Heart right ventricle (tissue), 16 donors: ENCODE data around the gene TMEM63A. TPM values are rescaled to one million over a fixed set of nuclear protein-coding genes. Genes with fewer than 3 reads are reported as not detected.

Experiments used
- ATAC-seq, 8 donors: fragments of 200-7000 bp; cut with Tn5 transposase; one replicate each; pipeline ENCODE4 v1.9.1; 2020; ENCODE audit warnings: mild to moderate bottlenecking in 8 of 8, moderate library complexity in 8 of 8, moderate number of reproducible peaks in 1 of 8
- DNase-seq, 2 donors: peaks; one replicate each; pipeline ENCODE4 v3.0.0-alpha.2; 2020
- H3K27ac ChIP-seq, 10 donors: fragments of 200-600 bp; sonication (generic) in 2 of 10; one replicate each; pipeline versions ENCODE4 v1.5.0 to v1.8.0; 2020 to 2022; ENCODE audit warnings: mild to moderate bottlenecking in 3 of 10
- H3K27me3 ChIP-seq, 7 donors: fragments of 200-600 bp; one replicate each; pipeline ENCODE4 v1.8.0; 2021 to 2022; ENCODE audit warnings: mild to moderate bottlenecking in 2 of 7
- H3K36me3 ChIP-seq, 9 donors: fragments of 200-600 bp; sonication (generic) in 1 of 9; one replicate each; pipeline versions ENCODE4 v1.5.0 to v1.8.0; 2020 to 2022; ENCODE audit warnings: mild to moderate bottlenecking in 2 of 9
- H3K4me1 ChIP-seq, 9 donors: fragments of 200-600 bp; sonication (generic) in 1 of 9; one replicate each; pipeline versions ENCODE4 v1.5.0 to v1.8.0; 2020 to 2022; ENCODE audit warnings: mild to moderate bottlenecking in 4 of 9
- H3K4me3 ChIP-seq, 10 donors: fragments of 200-600 bp; sonication (generic) in 2 of 10; one replicate each; pipeline versions ENCODE4 v1.5.0 to v1.8.0; 2020 to 2022; ENCODE audit warnings: mild to moderate bottlenecking in 7 of 10, moderate library complexity in 2 of 10
- H3K9me3 ChIP-seq, 11 donors: fragments of 200-600 bp in 10 of 11; sonication (generic) in 2 of 11; one replicate each; pipeline versions ENCODE4 v1.5.0 to v1.8.0; 2013 to 2022; ENCODE audit warnings: mild to moderate bottlenecking in 2 of 11, control low read depth in 1 of 11, moderate library complexity in 1 of 11
- WGBS, 2 donors: extraction: QIAGEN DNeasy Blood & Tissue Kit; methylation state at CpG; one replicate each; pipeline ENCODE4 v1.1.7; 2013; ENCODE audit warnings: inconsistent platforms in 1 of 2; 5-methylcytosine and 5-hydroxymethylcytosine counted together
- intact Hi-C, 10 donors: fragments of 100-400 bp; cut with DNase I; formaldehyde crosslinking; loops; one replicate each; pipeline versions ENCODE4 v1.11.1 to v1.14.2; 2022
- polyA plus RNA-seq, 2 donors: library from polyadenylated mRNA; stranded (reverse); fragments of 200-250 nt; gene quantifications; one replicate each; pipeline ENCODE4 v1.2.3, GENCODE V29; 2013
- total RNA-seq, 10 donors: library from RNA; stranded (reverse); fragmentation: NEBNext Ultra II Directional in 3 of 10; extraction: Animal tissue kit (Norgen Biotek cat#: 25700) in 3 of 10; gene quantifications; one replicate each; pipeline versions ENCODE4 v1.2.1 to v1.2.4, GENCODE V29; 2021 to 2023
- TF ChIP-seq, protein P1 (sequence below), 9 donors: fragments of 200-600 bp; sonication (generic) in 2 of 9; IDR thresholded peaks; one replicate each; pipeline versions ENCODE4 v1.5.0 to v1.8.0; 2021 to 2022; ENCODE audit warnings: antibody characterized with exemption in 9 of 9, mild to moderate bottlenecking in 5 of 9, moderate library complexity in 1 of 9
- donor health status: Arrhythmogenic right ventricular cardiomyopathy.
- donor health status: ischemic (EF 13 %, LVEDD 7.1; RV severe dilation, severe dysfunction).
- donor health status: healthy with polysubstance abuse.
- donor health status: DM: no; HTN: yes; CAD: no.
- donor health status: DM: no; HTN: no; CAD: no.
- donor health status: ischemic (EF 25% LVEDD 6.9; RV normal size, moderate dysfunction).
- donor health status: ischemic (EF 25% LVEDD 5.7; RV mildly dilated, moderate dysfunction).
- donor health status: healthy.
- donor health status: DM: yes; HTN: yes; CAD: no.
- donor health status: Ischemic cardiomyopathy.
- donor health status: ischemic (EF 35%, LVEDD 5.7; RV mildly dilated, moderate dysfunction).
- donor health status: nonischemic (EF 11% LVEDD 7.7; RV severe dilation, severe dysfunction).
- donor health status: DM: yes; HTN: yes; CAD: no.
- donor health status: PGD.
- donor health status: ischemic (EF 29% LVEDD 5.4; RV normal size, mild dysfunction).
- donor health status: nonischemic (EF 23%, LVEDD 6.1; RV moderate dilation, normal function).

The TMEM63A gene
- total and polyA plus RNA-seq, 12 donors: 10.4 to 69.1 (median 24.7) TPM

DNA sequence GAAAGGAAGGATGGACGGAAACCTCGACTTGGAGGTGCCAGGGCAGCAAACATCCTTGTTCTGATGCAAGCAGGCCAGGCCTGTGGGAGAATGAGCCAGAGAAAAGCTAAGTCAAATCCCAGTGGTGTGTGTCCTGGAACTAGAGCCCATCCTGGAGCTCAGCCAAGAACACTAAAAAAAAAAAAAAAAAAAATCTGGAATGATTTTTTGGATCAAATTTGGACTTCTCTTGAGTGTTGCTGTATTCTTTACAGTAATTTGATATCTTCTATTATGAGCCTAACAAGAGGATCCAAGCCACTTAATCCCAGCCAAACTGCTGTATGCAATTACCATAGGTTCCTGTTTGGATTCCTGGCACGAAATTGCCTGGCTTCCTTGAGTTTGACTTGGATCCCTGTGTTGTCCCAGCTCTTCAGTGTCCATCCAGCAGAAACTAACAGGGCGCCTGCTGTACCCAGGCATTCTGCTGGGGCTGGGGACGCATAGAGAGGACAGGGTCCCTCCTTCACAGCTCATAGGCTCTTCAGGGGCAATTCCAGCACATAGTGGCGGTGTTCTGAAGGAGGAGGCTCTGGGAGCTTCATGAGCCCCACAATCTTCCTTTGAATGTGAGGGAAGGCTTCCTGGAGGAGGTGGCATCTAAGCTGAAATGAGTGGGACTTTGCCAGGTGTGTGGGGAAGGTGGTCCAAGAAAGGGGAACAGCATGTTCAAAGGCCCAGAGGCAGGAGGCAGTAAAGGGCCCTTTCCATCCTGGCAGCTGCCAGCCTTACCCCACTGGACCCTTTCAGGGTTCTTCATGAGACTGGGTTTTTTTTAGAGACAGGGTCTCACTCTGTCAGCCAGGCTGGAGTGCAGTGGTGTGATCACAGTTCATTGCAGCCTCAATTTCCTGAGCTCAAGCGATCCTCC is 47.5 kb downstream of the TMEM63A start:
- H3K9me3 ChIP-seq: no peaks in the 10 kb centered on the region
- H3K36me3 ChIP-seq: peaks cover 0 to 72% (median 27%) of the 10 kb centered on the region in 9 donors
- 52 to 63% methylated on average over 7 of the region's 7 CpGs for WGBS, 2 donors
- H3K4me3 ChIP-seq: no peak overlapping the region
- H3K27ac ChIP-seq: peak overlapping the region; percentile 10 to 79 (median 52)
- TF ChIP-seq, protein P1, sequence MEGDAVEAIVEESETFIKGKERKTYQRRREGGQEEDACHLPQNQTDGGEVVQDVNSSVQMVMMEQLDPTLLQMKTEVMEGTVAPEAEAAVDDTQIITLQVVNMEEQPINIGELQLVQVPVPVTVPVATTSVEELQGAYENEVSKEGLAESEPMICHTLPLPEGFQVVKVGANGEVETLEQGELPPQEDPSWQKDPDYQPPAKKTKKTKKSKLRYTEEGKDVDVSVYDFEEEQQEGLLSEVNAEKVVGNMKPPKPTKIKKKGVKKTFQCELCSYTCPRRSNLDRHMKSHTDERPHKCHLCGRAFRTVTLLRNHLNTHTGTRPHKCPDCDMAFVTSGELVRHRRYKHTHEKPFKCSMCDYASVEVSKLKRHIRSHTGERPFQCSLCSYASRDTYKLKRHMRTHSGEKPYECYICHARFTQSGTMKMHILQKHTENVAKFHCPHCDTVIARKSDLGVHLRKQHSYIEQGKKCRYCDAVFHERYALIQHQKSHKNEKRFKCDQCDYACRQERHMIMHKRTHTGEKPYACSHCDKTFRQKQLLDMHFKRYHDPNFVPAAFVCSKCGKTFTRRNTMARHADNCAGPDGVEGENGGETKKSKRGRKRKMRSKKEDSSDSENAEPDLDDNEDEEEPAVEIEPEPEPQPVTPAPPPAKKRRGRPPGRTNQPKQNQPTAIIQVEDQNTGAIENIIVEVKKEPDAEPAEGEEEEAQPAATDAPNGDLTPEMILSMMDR (IDR thresholded peaks at IDR 0.05): no peak
- no peaks in the 10 kb centered on the region for H3K27me3 ChIP-seq
- DNase-seq: peak; percentile 56 to 68
- peak; percentile 80 to 91 (median 88) for ATAC-seq
- intact Hi-C loops: loop anchor here in 1 of 10 donors (2.0 kb wide), 1 partner anchor 18 kb away; no protein-coding TSS in a partner anchor
- H3K4me1 ChIP-seq: peaks cover 0 to 35% (median 26%) of the 10 kb centered on the region in 9 donors

DNA sequence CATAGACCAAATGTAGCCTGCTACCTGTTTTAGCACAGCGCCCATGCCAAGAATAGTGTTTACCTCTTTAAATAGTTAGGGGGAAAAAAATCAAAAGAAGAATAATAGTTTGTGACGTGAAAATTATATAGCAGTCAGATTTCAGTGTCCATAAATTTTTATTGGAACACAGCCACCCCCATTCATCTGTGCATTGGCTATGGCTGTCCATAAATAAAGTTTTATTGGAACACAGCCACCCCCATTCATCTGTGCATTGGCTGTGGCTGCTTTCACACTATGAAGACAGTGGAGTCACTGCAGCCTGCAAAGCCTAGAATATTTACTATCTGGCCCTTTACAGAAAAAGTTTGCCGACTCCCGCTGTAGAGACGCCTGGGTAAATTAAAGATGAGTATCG is 51.3 kb downstream of the TMEM63A start:
- H3K27me3 ChIP-seq: no peaks in the 10 kb centered on the region
- ATAC-seq (no peak), DNase-seq (no peak)
- peaks cover 2 to 46% (median 31%) of the 10 kb centered on the region in 9 donors for H3K4me1 ChIP-seq
- 96 to 97% methylated on average over 6 of the region's 6 CpGs for WGBS, 2 donors
- H3K4me3 ChIP-seq: no peak overlapping the region
- peaks cover 0 to 51% (median 23%) of the 10 kb centered on the region in 9 donors for H3K36me3 ChIP-seq
- TF ChIP-seq, protein P1 (IDR thresholded peaks at IDR 0.05): no peak
- no peak overlapping the region for H3K27ac ChIP-seq
- intact Hi-C loops: no loop called here
- no peaks in the 10 kb centered on the region for H3K9me3 ChIP-seq

DNA sequence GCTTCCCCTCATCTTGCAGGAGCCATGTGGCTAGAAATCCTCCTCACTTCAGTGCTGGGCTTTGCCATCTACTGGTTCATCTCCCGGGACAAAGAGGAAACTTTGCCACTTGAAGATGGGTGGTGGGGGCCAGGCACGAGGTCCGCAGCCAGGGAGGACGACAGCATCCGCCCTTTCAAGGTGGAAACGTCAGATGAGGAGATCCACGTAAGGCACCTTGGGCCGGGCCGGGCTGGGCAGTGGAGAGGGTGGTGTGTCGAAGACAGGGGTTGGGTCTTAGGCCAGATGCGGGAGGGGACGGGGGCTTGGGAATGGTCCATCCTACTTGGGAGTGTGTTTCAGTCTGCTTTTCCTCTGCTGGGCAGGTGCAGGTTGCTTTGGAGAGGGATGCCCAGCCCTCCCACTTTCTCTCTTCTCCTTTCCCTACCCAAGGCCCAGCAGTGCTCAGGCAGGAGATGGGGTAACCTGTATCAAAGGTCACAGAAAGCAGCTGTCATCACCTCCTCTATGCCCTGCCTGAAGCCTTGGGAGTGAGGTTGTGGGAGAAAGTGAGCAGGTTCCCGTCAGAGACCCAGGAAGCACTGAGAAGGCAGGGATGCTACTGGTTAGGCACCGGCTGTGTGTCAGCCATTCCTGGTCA is 53.4 kb downstream of the TMEM63A start:
- H3K27ac ChIP-seq: no peak overlapping the region
- H3K4me1 ChIP-seq: peaks cover 8 to 43% (median 34%) of the 10 kb centered on the region in 9 donors
- H3K9me3 ChIP-seq: no peaks in the 10 kb centered on the region
- no peak overlapping the region for H3K4me3 ChIP-seq
- peaks cover 0 to 51% (median 23%) of the 10 kb centered on the region in 9 donors for H3K36me3 ChIP-seq
- intact Hi-C loops: no loop called here
- H3K27me3 ChIP-seq: no peaks in the 10 kb centered on the region
- ATAC-seq: no peak
- no peak for DNase-seq
- TF ChIP-seq, protein P1 (IDR thresholded peaks at IDR 0.05): no peak
- 93% methylated on average over 14 of the region's 14 CpGs for WGBS, 2 donors

DNA sequence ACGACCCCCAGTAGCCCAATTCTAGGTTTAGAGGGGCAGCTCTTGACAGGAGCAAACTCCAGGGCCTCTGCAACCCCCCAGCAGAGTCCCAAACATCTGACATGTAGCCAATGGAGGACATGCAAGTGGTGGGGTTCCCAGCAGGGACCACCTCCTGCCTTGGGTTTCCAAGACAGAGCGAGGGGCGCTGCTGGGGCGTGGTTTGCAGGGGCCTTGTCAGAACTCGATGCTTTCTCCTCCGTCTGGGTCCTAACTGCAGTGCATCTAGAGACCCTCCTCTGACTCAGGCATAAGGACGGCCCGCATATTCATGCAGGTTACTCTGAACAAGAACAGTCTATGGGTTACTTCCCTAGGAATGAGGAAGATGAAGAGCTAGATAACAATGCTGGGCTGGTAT is 55.1 kb downstream of the TMEM63A start:
- ATAC-seq (no peak), DNase-seq (no peak)
- Histone ChIP-seq H3K4me1 (peaks cover 8 to 52% (median 42%) of the 10 kb centered on the region in 9 donors), H3K27me3 (no peaks in the 10 kb centered on the region), H3K9me3 (no peaks in the 10 kb centered on the region), H3K36me3 (peaks cover 0 to 49% (median 14%) of the 10 kb centered on the region in 9 donors), H3K27ac (peak overlapping the region in 1 of 10 donors; percentile 45), H3K4me3 (no peak overlapping the region)
- WGBS, 2 donors: 76 to 80% methylated on average over 8 of the region's 8 CpGs
- intact Hi-C loops: no loop called here
- TF ChIP-seq, protein P1 (IDR thresholded peaks at IDR 0.05): no peak
